ENCODE data around the gene GPR158. TPM values are rescaled to one million over a fixed set of nuclear protein-coding genes. Genes with fewer than 3 reads are reported as not detected.

The GPR158 gene
- total RNA-seq, 2 donors from 2014 or later: 0.07 to 0.16 TPM

DNA sequence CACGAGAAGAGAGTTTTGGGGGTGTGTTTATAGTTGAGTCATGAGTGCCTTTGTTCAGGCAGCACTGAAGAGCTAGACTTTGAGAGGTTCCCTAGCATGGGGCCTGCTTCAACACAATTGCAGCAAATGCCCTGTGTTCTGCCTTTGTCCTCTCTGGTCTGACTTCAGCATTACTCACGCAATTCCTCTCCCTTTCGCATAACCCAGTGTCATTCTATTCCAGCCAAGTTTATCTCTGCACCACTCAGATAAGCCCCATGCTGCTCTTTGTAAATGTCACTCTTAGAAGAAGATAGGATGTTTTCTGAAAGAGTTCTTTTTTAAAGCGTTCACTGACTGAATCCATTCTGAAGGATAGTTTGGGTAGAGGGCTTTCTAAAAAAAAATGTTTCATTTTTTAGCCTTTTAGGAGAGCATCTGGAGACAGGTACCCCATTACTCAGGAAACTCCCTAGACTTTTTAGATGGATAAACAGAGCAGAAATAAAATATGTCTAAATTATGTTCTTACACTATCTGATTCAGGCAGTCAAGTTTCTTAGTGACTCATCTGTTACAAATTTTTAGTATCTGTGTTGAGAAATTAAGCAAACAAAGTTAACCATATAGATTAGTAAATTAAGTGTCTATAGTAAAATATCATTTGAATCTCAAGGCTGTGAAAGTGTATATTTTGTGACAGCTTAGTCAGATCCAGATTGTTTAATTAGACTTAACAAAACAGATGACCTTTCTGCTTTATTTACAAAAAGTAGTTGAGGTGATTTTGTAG is 318.5 kb downstream of the GPR158 start:
- DNase-seq: no peak
- Histone ChIP-seq H3K27me3 (no peaks in the 10 kb centered on the region), H3K36me3 (no peaks in the 10 kb centered on the region), H3K27ac (no peak overlapping the region), H3K4me3 (no peak overlapping the region), H3K9ac (ENCODE audit: low read depth in 2 of 2, low read length in 2 of 2) (no peak overlapping the region), H3K4me1 (no peaks in the 10 kb centered on the region), H3K9me3 (no peaks in the 10 kb centered on the region)
- TF ChIP-seq, protein P1, sequence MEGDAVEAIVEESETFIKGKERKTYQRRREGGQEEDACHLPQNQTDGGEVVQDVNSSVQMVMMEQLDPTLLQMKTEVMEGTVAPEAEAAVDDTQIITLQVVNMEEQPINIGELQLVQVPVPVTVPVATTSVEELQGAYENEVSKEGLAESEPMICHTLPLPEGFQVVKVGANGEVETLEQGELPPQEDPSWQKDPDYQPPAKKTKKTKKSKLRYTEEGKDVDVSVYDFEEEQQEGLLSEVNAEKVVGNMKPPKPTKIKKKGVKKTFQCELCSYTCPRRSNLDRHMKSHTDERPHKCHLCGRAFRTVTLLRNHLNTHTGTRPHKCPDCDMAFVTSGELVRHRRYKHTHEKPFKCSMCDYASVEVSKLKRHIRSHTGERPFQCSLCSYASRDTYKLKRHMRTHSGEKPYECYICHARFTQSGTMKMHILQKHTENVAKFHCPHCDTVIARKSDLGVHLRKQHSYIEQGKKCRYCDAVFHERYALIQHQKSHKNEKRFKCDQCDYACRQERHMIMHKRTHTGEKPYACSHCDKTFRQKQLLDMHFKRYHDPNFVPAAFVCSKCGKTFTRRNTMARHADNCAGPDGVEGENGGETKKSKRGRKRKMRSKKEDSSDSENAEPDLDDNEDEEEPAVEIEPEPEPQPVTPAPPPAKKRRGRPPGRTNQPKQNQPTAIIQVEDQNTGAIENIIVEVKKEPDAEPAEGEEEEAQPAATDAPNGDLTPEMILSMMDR (IDR thresholded peaks at IDR 0.05): no peak
- intact Hi-C loops (cut with DNase I): no loop called here

DNA sequence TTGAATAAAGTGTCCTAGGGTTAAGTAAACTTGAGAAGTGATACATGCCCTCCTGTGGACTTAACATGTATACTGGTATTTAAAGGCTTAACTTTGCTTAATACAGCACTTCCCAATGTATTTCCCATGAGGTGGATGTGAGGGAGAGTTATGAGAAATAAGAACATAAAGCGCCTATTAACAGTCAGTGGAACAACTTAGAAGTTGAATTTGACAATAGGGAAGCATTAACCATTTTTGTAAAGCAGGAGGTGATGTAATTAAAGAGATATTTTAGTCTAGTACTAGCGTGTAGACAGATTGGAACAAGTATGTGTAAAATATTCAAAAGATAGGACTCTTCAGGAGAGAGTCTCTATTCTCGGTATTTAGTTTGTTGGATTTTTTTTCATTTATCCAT is 322.4 kb downstream of the GPR158 start:
- Histone ChIP-seq H3K36me3 (no peaks in the 10 kb centered on the region), H3K9me3 (no peaks in the 10 kb centered on the region), H3K9ac (ENCODE audit: low read depth in 2 of 2, low read length in 2 of 2) (no peak overlapping the region), H3K4me1 (no peaks in the 10 kb centered on the region), H3K27ac (no peak overlapping the region), H3K4me3 (no peak overlapping the region), H3K27me3 (no peaks in the 10 kb centered on the region)
- intact Hi-C loops (cut with DNase I): no loop called here
- TF ChIP-seq, protein P1 (IDR thresholded peaks at IDR 0.05): no peak
- no peak for DNase-seq

DNA sequence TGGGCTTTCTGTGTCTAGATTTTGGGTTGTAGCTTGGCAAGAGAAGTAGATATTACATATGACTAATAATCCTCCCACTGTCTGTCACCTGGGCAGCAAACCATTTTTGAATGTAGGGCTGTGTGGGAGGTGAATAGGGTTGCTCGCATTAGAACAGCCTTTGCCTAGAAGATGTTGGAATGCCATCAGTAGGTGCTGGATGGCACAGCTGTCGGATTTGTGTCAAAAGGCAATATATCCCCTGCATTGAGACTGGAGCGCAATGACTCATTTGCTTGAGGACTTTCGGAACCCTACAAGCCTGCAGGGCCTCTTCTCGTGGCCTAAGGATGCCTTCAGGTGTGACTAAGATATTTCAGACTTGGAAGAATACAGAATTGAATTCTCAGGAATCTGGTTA is 323.8 kb downstream of the GPR158 start:
- no peak overlapping the region for H3K4me3 ChIP-seq
- H3K4me1 ChIP-seq: no peaks in the 10 kb centered on the region
- no peaks in the 10 kb centered on the region for H3K36me3 ChIP-seq
- H3K9me3 ChIP-seq: no peaks in the 10 kb centered on the region
- H3K27ac ChIP-seq: no peak overlapping the region
- no peak for DNase-seq
- TF ChIP-seq, protein P1 (IDR thresholded peaks at IDR 0.05): no peak
- no peak overlapping the region for H3K9ac ChIP-seq (ENCODE audit: low read depth in 2 of 2, low read length in 2 of 2)
- H3K27me3 ChIP-seq: no peaks in the 10 kb centered on the region
- intact Hi-C loops (cut with DNase I): no loop called here

DNA sequence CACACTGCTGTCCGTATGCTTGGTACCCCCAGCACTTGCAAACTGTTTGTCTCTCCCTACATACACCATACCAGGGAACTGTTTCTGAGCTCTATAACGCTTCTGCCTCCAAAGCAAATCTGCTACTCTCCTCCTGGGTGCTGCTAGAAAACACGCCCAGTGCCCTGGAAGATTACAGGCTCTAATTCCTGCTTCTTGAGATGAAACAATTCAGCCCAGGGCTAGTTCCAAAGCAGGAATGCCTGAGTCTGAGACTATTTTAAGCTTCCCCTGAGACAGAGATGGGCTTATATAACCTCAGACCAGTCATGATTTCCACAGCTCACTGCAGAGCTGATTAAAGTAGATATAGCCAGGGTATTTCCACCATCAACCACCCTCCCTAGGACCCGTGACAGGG is 327.1 kb downstream of the GPR158 start:
- intact Hi-C loops (cut with DNase I): no loop called here
- Histone ChIP-seq H3K4me1 (no peaks in the 10 kb centered on the region), H3K36me3 (no peaks in the 10 kb centered on the region), H3K27me3 (no peaks in the 10 kb centered on the region), H3K9ac (ENCODE audit: low read depth in 2 of 2, low read length in 2 of 2) (no peak overlapping the region), H3K4me3 (no peak overlapping the region), H3K9me3 (no peaks in the 10 kb centered on the region), H3K27ac (no peak overlapping the region)
- TF ChIP-seq, protein P1 (IDR thresholded peaks at IDR 0.05): no peak
- DNase-seq: no peak

DNA sequence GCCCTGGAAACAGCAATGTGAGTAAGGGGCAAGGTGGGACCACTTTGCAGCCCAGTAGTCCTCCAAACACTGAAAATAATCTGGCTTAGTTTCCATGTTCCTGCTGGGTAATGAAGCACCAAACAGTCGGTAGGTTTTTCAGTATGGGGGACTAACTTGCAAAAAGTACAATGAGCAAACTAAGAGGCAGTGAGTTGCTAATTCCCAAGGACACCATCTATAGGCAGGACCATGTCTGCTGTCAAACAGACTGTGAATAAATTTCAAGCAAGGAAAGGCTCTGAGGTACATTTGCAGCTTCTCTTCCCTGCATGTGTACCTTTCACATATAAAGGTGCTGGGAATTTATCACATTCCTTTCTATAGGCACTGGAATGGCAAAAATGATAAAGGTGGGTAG is 327.7 kb downstream of the GPR158 start:
- Histone ChIP-seq H3K9ac (ENCODE audit: low read depth in 2 of 2, low read length in 2 of 2) (no peak overlapping the region), H3K27me3 (no peaks in the 10 kb centered on the region), H3K9me3 (no peaks in the 10 kb centered on the region), H3K4me3 (no peak overlapping the region), H3K36me3 (no peaks in the 10 kb centered on the region), H3K4me1 (no peaks in the 10 kb centered on the region), H3K27ac (no peak overlapping the region)
- intact Hi-C loops (cut with DNase I): no loop called here
- DNase-seq: no peak
- TF ChIP-seq, protein P1 (IDR thresholded peaks at IDR 0.05): no peak

All from colonic mucosa (tissue), 4 donors.